Stimulated activated CD8-positive, alpha-beta memory T cell treated with anti-CD3 and anti-CD28 coated beads, Interleukin-4, amount 100 ng/mL, for 1 hour (primary cell): ENCODE results near the gene VEGFB.

Experiments used
- DNase-seq, 2 donors: peaks; one replicate each; pipeline ENCODE4 v3.0.0-alpha.2; 2020; ENCODE audit warnings: low read depth in 2 of 2, low spot score in 1 of 2

The VEGFB gene

DNA sequence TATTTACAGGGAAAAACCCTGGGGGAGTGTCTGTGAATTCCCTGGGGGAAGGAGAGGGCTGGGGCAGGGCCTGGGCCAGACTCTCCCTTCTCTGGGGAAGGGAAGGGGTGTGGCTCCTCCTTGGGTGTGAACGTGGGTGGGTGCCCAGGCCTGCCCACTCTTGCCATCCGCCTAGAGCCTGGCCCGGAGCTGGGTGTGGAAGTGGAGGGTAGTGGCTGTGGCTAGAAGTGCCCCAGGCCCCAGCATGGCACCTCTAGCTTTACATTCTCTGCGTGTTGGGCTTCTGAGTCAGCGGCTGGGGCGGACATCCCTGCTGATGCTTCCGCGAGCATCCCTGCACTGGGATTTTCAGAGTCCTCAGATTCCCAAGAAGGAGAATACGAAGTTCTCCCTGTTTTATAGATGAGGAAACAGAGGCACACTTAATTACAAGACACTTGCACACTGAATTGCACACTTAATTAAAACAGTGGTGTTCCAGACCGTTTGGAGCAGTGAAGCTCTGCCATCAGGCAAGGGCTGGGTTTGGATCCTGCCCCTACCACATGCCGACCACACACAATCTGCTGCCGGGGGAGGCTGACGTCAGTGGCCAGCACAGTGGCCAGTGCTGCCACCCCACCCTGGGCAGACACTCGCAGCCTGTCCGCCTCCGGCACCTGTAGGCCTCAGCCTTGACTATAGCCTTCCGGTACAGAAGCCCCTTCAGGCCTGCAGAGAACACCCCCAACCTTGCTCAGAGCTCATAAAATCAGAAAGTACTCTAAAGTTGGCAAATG lies 42.5 kb downstream of the VEGFB start:
- no peak for DNase-seq

DNA sequence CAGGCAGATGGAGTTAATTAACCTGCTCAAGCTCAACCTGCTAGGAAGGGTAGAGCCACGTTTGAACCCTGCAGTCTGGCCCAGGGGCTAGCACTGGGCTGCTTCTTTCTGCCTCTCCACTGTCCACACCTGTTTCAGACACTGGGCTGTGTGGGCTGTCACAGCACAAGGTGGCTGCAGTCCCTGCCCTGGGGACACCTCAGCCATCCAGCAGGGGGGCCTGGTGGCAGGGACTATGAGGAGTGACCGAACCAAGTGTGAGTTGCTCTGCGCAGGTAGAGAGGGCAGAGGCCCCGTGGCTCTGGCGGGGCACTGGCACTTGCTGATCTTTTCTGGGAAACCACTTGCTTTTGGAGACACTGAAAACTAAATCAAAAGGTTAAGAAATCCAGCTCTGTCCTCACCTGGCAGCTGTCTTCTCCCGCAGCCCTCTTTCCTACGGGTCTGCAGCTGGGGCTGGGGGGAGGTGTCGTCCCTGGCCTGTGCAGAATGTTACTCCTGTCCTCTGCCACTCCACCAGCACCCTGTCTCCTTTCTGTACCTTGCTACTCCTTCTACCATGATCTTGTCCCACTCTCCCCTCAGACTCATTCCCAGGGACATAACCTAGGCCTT lies 44.3 kb downstream of the VEGFB start:
- DNase-seq, result no peak

DNA sequence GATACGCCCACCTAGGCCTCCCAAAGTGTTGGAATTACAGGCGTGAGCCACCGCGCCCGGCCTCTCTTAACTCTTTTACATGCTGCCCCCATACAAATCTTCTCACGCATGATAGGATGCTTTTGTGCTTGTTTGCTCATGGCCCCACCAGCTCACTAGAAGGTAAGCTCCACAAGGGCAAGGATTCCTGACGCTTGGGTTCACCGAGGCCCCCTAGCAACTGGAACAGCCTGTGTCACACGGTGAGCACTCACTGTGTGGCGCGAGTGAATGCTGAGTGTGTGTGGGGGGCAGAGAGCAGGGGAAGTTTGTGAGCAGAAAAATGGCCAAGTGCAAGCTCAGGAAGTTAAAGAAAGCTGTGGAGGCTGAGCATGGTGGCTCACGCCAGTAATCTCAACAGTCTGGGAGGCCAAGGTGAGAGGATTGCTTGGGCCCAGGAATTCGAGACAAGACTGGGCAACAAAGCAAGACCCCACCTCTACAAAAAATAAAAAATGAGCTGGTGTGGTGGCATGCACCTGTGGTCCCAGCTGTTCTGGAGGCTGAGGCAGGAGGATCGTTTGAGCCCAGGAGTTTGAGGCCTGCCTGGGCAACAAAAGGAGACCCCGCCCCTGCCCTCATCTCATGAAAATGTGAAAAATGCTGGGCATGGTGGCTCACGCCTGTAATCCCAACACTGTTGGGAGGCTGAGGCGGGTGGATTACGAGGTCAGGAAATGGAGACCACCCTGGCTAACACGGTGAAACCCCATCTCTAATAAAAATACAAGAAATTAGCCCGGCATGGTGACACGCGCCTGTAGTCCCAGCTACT lies 47.8 kb downstream of the VEGFB start:
- DNase-seq, result no peak

DNA sequence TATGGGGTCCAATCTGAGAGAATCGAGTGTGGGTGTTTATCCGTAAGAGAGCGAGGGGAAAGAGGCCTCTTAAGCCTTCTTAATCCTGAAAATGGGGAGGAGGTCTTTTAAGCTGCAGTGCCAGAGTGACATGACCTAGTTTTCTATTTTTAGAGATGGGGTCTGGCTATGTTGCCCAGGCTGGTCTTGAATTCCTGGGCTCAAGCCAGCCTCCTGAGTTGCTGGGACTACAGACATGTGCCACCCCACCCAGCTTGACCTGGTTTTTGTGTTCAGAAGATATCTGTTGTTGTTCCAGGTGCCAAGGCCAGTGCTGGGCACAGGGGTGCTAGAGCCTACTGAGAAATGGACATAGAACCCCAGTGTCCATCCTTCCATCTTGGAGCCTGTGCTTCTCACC lies 48.7 kb downstream of the VEGFB start:
- no peak for DNase-seq

DNA sequence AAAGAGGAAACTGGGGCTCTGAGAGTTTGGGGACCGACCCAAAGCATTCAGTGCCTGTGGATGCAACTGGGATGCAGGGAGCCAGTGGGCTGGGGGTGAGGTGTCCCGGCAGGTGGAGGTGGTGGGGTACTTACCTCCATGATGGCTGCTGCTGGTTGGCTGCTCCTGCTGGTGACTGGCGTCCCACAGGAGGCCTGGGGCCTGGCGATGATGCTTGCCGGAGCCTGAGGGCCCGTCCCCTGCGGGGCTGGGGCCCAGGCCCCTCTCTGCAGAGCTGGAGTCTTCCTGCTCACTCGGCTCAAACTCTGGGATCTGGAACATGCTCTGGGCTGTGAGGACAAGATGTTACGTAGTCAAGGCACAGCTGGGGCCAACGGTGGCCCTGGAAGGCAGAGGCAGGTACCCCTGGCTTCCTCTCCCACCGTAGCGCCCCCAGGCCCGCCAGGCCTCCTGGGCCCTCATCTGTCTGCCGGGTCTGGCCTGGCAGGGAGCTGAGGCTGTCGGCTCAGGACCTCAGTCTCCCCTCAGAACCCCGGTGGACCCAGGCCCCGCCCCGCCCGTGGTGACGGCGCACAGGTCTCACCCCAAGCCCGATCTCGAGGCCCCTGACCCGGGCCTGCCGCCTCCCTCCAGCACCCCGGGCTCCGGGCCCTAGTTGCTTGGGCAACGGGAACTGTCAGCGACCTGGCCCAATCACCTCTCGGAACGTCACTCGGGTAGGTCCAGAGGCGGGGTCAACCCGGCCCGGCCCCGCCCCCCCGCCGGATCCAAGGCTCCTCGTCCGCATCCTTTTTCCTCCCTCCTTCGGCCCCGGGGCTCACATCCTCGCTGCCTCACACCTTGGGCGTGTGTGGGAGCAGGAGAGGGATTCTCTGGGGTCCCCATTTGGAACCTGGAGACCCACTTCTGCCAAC lies 49.9 kb downstream of the VEGFB start, which contains the start of gene BAD:
Gene BAD, minus strand, starts transcription at position 618 of the 914 bp plus-strand sequence. Its CDS starts 297 bp downstream, at position 321.
- peak; percentile 82 to 88 for DNase-seq

DNA sequence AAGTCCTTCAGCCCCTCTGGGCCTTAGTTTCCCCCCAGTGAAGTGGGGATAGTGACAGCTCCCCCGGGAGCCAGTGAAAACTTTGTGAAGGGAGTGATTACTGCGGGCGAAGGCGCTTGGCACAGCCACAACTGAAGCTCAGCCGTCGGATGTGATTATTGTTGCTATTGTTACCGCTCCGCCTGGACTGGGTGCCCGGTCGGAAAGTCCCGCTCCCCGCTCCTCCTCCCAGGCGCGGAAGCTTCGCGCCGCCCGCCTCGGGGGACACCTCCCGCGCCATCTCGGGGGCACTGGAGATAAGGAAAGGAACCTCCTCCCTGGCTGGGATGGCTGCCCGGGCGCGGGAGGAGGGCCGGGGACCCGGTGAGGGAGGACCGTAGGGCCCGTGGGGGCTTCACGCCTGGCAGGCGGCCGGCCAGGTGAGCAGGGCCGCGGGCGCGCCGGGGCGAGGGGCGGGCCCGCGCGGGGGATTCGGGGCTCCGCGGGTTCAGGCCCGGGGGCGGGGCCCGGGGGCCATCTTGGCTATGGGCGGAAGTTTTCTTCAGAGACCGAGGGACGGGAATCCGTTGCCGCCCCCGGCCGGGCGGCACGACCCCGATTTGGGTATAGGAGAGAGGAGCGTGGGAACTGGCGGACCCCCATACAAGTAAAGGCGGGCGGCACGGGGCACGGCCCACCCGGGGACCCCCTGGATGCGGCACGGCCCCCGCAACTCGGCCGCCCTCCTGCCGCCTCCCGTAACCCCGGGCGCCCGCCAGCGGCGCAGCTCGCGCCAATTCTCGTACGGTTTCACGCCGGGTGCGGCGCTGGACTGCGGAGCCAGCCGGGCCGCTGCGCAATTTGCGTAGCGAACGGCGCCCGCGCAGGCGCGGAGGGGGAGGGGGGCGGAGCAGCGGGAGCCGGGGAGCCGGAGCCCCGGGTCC lies 50.8 kb downstream of the VEGFB start, which contains the start of gene GPR137:
Gene GPR137, plus strand, starts transcription at position 887 of the 923 bp plus-strand sequence. CDS start 677 bp downstream, outside the sequence.
- DNase-seq, result peak; percentile 79 to 84

DNA sequence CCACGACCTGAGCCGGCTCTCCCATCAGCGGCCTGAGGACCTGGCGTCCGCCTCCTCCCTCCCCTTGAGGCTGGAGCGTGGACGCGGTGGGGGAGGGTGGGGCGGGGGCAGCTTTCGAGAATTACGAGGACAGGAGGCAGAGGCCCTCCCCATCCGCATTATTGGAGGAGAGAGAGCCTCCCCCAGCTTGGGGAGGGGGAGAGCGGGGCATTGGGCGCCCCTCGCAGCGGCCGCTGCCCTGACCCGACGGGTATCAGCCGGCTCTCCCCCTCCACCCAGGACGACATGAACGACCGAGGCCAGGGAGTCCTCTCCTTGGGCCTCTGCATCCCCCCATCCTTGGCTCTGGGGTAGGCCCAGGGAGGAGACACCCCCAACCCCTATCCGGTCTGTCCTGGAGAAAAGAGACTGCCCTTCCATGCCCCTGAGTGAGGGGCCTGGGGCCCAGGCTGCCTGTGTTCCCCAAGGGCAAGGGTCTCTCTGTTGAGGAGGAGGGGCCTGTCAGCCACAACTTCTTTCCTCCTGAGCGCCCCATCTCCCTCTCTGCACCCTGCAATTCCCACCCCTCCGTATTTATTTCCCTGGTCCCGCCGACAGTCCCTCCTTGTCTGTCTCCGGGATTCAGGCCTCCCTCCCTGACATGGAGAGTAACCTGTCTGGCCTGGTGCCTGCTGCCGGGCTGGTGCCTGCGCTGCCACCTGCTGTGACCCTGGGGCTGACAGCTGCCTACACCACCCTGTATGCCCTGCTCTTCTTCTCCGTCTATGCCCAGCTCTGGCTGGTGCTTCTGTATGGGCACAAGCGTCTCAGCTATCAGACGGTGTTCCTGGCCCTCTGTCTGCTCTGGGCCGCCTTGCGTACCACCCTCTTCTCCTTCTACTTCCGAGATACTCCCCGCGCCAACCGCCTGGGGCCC lies 51.8 kb downstream of the VEGFB start:
- no peak for DNase-seq

DNA sequence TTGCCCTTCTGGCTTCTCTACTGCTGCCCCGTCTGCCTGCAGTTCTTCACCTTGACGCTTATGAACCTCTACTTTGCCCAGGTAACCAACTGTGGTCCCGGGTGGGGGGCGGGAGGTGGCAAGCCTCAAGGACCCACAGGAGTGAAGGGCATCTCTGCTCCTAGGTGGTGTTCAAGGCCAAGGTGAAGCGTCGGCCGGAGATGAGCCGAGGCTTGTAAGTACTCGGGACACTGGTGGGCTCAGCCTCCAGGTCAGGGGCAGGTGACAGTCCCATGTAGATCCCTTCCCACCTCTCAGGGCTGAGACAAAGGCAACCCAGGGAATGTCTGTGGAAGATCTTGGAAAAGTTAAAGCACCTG lies 52.4 kb downstream of the VEGFB start:
- no peak for DNase-seq

DNA sequence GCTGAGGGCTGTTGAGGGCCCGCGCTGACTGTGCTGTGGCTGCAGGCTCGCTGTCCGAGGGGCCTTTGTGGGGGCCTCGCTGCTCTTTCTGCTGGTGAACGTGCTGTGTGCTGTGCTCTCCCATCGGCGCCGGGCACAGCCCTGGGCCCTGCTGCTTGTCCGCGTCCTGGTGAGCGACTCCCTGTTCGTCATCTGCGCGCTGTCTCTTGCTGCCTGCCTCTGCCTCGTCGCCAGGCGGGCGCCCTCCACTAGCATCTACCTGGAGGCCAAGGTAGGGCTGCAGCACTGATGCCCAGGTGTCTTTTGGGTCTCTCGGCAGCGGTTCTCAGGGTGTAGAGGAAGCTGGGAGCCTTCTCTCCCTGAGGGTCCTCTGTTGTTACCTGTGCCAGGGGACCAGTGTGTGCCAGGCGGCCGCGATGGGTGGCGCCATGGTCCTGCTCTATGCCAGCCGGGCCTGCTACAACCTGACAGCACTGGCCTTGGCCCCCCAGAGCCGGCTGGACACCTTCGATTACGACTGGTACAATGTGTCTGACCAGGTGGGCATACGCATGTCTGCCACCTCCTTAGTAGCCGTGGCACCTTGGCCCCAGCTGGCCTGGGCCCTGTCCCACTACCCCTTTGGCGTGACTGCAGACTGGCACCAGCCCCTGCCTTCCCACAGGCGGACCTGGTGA lies 53.4 kb downstream of the VEGFB start:
- no peak for DNase-seq

DNA sequence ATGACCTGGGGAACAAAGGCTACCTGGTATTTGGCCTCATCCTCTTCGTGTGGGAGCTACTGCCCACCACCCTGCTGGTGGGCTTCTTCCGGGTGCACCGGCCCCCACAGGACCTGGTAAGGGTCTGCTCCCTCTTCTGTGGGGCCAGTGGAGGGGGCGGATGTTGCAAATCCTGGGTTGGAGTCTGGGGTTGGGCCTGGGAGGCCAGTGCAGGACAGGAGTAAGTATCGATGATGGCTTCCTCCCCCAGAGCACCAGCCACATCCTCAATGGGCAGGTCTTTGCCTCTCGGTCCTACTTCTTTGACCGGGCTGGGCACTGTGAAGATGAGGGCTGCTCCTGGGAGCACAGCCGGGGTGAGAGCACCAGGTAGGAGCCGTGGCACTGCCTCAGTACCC lies 54.0 kb downstream of the VEGFB start:
- DNase-seq, result no peak
